Measurements from ENCODE around the gene PMM2. TPM values are rescaled to one million over a fixed set of nuclear protein-coding genes. Genes with fewer than 3 reads are reported as not detected.

Gene PMM2
- total RNA-seq, 6 donors from 2014 or later, result 27.2 to 37.1 (median 29.8) TPM

GRCh38 chr16:8756755-8757154 lies 40.9 kb upstream of the PMM2 start:
- H3K9me3 ChIP-seq, result no peaks in the 10 kb centered on the region
- no peaks in the 10 kb centered on the region for H3K4me1 ChIP-seq
- ATAC-seq (ENCODE audit: low FRiP score in 2 of 2), result no peak
- no peaks in the 10 kb centered on the region for H3K36me3 ChIP-seq
- WGBS, 2 donors, result 84 to 95% methylated on average over 5 of the region's 5 CpGs
- no peak overlapping the region for H3K4me3 ChIP-seq
- DNase-seq, result no peak
- no peak overlapping the region for H3K27ac ChIP-seq
- no peaks in the 10 kb centered on the region for H3K27me3 ChIP-seq
- no peak for TF ChIP-seq EP300 (IDR thresholded peaks at IDR 0.05)
- TF ChIP-seq, protein P1, sequence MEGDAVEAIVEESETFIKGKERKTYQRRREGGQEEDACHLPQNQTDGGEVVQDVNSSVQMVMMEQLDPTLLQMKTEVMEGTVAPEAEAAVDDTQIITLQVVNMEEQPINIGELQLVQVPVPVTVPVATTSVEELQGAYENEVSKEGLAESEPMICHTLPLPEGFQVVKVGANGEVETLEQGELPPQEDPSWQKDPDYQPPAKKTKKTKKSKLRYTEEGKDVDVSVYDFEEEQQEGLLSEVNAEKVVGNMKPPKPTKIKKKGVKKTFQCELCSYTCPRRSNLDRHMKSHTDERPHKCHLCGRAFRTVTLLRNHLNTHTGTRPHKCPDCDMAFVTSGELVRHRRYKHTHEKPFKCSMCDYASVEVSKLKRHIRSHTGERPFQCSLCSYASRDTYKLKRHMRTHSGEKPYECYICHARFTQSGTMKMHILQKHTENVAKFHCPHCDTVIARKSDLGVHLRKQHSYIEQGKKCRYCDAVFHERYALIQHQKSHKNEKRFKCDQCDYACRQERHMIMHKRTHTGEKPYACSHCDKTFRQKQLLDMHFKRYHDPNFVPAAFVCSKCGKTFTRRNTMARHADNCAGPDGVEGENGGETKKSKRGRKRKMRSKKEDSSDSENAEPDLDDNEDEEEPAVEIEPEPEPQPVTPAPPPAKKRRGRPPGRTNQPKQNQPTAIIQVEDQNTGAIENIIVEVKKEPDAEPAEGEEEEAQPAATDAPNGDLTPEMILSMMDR (IDR thresholded peaks at IDR 0.05), result no peak
- TF ChIP-seq POLR2A (IDR thresholded peaks at IDR 0.05), result no peak
- TF ChIP-seq POLR2AphosphoS5 (IDR thresholded peaks at IDR 0.05), result no peak

GRCh38 chr16:8758022-8758421 lies 39.6 kb upstream of the PMM2 start:
- no peaks in the 10 kb centered on the region for H3K27me3 ChIP-seq
- TF ChIP-seq, protein P1 (IDR thresholded peaks at IDR 0.05), result no peak
- TF ChIP-seq POLR2A (IDR thresholded peaks at IDR 0.05) (no peak), EP300 (IDR thresholded peaks at IDR 0.05) (no peak), POLR2AphosphoS5 (IDR thresholded peaks at IDR 0.05) (no peak)
- no peak overlapping the region for H3K4me3 ChIP-seq
- H3K36me3 ChIP-seq, result no peaks in the 10 kb centered on the region
- ATAC-seq (ENCODE audit: low FRiP score in 2 of 2) (no peak), DNase-seq (no peak)
- no peak overlapping the region for H3K27ac ChIP-seq
- no peaks in the 10 kb centered on the region for H3K9me3 ChIP-seq
- no peaks in the 10 kb centered on the region for H3K4me1 ChIP-seq
- 89 to 92% methylated on average over 6 of the region's 6 CpGs for WGBS, 2 donors

- Histone ChIP-seq H3K9me3 (no peaks in the 10 kb centered on the region), H3K36me3 (no peaks in the 10 kb centered on the region), H3K27ac (no peak overlapping the region), H3K27me3 (no peaks in the 10 kb centered on the region), H3K4me1 (no peaks in the 10 kb centered on the region), H3K4me3 (no peak overlapping the region)
- TF ChIP-seq POLR2A (IDR thresholded peaks at IDR 0.05), result no peak
- TF ChIP-seq, protein P1 (IDR thresholded peaks at IDR 0.05), result no peak
- TF ChIP-seq POLR2AphosphoS5 (IDR thresholded peaks at IDR 0.05), result no peak
- no peak for TF ChIP-seq EP300 (IDR thresholded peaks at IDR 0.05)
- no peak for ATAC-seq (ENCODE audit: low FRiP score in 2 of 2)
- no peak for DNase-seq
- WGBS, 2 donors, result 88 to 92% methylated on average over 10 of the region's 10 CpGs
Measured at GRCh38 chr16:8760021-8760420, 37.6 kb upstream of the PMM2 start.

DNA sequence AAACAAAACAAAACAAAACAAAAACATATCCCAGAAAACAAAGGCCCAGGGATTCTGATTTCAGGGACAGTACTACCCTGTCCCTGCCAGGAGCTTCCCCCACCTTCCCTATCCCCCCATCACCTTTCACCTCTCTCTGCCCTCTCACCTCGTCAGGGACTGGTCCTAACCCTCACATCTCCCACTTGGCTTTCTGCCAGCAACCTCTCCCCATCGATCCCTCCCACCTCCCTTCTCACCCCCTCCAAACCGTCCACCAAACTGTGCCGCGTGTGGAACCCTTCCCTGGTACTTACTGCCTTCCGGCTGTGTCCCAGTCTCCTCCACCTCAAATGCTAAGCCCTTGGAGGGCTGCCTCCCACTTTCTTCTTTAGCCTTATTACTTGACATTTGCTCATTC lies 36.6 kb upstream of the PMM2 start:
- Histone ChIP-seq H3K36me3 (no peaks in the 10 kb centered on the region), H3K9me3 (no peaks in the 10 kb centered on the region), H3K4me3 (no peak overlapping the region), H3K27me3 (no peaks in the 10 kb centered on the region), H3K27ac (no peak overlapping the region), H3K4me1 (no peaks in the 10 kb centered on the region)
- TF ChIP-seq, protein P1 (IDR thresholded peaks at IDR 0.05), result no peak
- no peak for TF ChIP-seq POLR2A (IDR thresholded peaks at IDR 0.05)
- no peak for TF ChIP-seq EP300 (IDR thresholded peaks at IDR 0.05)
- TF ChIP-seq POLR2AphosphoS5 (IDR thresholded peaks at IDR 0.05), result no peak
- WGBS, 2 donors, result 84 to 88% methylated on average over 6 of the region's 6 CpGs
- no peak for ATAC-seq (ENCODE audit: low FRiP score in 2 of 2)
- no peak for DNase-seq

DNA sequence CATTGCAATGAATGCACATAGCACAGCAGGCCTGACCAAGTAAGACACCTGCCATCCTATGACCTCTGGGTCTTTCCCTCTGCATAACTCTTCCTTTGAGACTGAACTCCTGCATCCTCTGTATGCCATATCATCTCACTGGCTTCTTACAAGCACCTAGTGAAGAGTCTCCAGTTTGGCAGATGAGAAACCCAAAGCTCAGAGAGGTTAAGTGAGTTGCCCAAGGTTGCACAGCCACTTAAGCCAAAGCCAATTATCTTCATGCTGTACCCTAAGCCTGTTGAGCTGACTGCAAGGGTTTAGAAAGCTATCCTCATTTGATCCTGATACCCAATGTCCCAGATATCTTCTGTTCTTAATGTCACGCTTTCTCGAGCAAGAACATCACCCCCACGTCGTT lies 35.4 kb upstream of the PMM2 start:
- TF ChIP-seq EP300 (IDR thresholded peaks at IDR 0.05), result no peak
- TF ChIP-seq, protein P1 (IDR thresholded peaks at IDR 0.05), result no peak
- no peak for TF ChIP-seq POLR2A (IDR thresholded peaks at IDR 0.05)
- no peak for TF ChIP-seq POLR2AphosphoS5 (IDR thresholded peaks at IDR 0.05)
- no peak for DNase-seq
- no peak for ATAC-seq (ENCODE audit: low FRiP score in 2 of 2)
- 93 to 95% methylated on average over 4 of the region's 4 CpGs for WGBS, 2 donors
- H3K4me3 ChIP-seq, result no peak overlapping the region
- no peaks in the 10 kb centered on the region for H3K4me1 ChIP-seq
- H3K9me3 ChIP-seq, result no peaks in the 10 kb centered on the region
- no peak overlapping the region for H3K27ac ChIP-seq
- H3K36me3 ChIP-seq, result no peaks in the 10 kb centered on the region
- H3K27me3 ChIP-seq, result no peaks in the 10 kb centered on the region
